HAP-1 (cell line): Measurements from ENCODE around the gene TSC1.

Experiments
- DNase-seq, 2 experiments: peaks; one replicate each; pipeline ENCODE4 v3.0.0-alpha.2; 2016 to 2020; ENCODE audit warnings: low spot score in 2 of 2
- H3K27me3 ChIP-seq: fragments of 250-450 bp; sonication (Bioruptor Pico); 2 replicates; pipeline ENCODE4 v1.5.1; 2020; ENCODE audit warnings: low read depth, mild to moderate bottlenecking, moderate library complexity
- H3K36me3 ChIP-seq: fragments of 250-450 bp; sonication (Bioruptor Pico); replicated peaks from 2 replicates; pipeline ENCODE4 v1.5.1; 2020; ENCODE audit warnings: mild to moderate bottlenecking
- H3K4me1 ChIP-seq: fragments of 250-450 bp; sonication (Bioruptor Pico); 2 replicates; pipeline ENCODE4 v1.5.1; 2020; ENCODE audit warnings: mild to moderate bottlenecking
- H3K4me3 ChIP-seq: fragments of 250-450 bp; sonication (Bioruptor Pico); 2 replicates; pipeline ENCODE4 v1.5.1; 2020; ENCODE audit warnings: mild to moderate bottlenecking, moderate library complexity
- H3K9me3 ChIP-seq: fragments of 250-450 bp; sonication (Bioruptor Pico); 2 replicates; pipeline ENCODE4 v1.5.1; 2020; ENCODE audit warnings: mild to moderate bottlenecking, moderate library complexity
- in situ Hi-C: fragments of 300-500 bp; cut with MboI; formaldehyde crosslinking; loops from 3 replicates; pipeline ENCODE4 v1.14.3; 2020; ENCODE audit warnings: low sequenced_read_pairs, inconsistent platforms, mixed read lengths

The TSC1 gene

GRCh38 chr9:132846109-132846917 is 98.1 kb downstream of the TSC1 start:
- DNase-seq = no peak

DNA sequence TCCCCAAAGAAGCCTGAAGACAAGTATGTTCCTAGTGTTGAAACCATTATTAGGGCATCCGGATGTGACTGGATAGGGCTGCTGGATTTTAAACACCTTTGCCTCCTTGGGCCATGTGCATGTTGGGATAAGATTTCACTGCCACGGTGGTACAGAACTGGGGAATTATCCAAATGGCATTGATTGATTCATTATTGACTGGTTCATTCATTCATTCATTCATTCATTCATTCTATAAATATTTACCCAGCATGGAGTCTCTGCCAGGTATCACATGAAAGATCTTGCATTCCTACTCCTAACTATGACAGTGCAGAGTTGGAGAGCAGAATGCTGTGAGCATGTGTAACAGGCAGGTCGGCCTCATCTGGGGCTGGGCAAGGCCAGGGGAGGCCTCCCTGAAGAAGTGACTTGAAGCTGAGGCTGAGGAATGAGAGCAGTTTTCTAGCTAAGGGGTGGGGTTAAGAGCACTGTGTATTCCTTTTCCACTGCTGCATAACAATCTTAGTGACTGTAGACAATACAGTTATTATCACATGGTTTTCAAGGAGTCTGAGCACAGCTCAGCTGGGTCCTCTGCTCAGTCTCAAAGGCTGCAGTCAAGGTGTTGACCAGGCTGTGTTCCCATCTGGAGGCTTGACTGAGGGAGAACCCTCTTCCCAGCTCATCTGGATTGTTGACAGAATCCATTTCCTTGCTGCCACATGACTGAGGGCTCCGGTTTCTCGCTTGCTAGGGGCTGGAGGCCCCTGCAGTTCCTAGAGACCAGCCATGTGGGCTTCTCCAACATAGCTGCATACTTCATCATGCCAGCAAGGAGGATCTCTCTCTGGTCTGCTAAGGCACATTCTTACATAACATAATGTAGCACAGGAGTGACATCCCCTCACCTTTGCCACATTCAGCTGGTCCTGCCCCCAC is 102.0 kb downstream of the TSC1 start:
- DNase-seq = no peak

More at GRCh38 chr9:132846109-132846917, 98.1 kb downstream of the TSC1 start:
- in situ Hi-C loops = no loop called here
- H3K4me3 ChIP-seq = no peak overlapping the region
- no peaks in the 10 kb centered on the region for H3K36me3 ChIP-seq
- no peaks in the 10 kb centered on the region for H3K27me3 ChIP-seq
- peaks cover 3% of the 10 kb centered on the region; the same call in 1 of the 2 replicates for H3K4me1 ChIP-seq
- no peaks in the 10 kb centered on the region for H3K9me3 ChIP-seq

More for the DNA sequence above, 102.0 kb downstream of the TSC1 start:
- no peaks in the 10 kb centered on the region for H3K4me1 ChIP-seq
- in situ Hi-C loops = no loop called here
- no peaks in the 10 kb centered on the region for H3K9me3 ChIP-seq
- no peaks in the 10 kb centered on the region for H3K36me3 ChIP-seq
- H3K4me3 ChIP-seq = no peak overlapping the region
- no peaks in the 10 kb centered on the region for H3K27me3 ChIP-seq
